ENCODE measurements around the gene PHLDA2.

DNA sequence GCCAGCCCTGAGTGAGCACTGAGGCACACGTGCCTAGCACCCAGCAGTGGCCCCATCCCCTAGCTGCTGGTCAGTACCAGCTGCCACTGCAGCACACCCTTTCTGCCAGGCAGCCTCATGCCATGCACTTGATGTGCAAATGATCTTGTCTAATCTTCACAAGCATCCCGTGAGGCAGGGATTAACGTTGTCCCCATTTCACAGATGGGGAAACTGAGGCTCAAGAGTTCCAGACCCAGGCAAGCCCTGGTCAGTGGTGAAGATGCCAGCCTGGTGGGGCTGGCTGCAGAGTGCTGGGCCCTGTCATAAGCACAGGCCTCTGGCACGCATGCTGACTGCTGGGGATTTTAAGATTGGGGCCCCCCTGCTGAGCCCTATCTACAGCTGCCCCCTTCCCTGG lies 35.3 kb downstream of the PHLDA2 start:
- TF ChIP-seq EZH2 (IDR thresholded peaks at IDR 0.05; ENCODE audit: borderline replicate concordance, low read depth, low read length, poor library complexity, severe bottlenecking), result no peak
- TF ChIP-seq, protein P1, sequence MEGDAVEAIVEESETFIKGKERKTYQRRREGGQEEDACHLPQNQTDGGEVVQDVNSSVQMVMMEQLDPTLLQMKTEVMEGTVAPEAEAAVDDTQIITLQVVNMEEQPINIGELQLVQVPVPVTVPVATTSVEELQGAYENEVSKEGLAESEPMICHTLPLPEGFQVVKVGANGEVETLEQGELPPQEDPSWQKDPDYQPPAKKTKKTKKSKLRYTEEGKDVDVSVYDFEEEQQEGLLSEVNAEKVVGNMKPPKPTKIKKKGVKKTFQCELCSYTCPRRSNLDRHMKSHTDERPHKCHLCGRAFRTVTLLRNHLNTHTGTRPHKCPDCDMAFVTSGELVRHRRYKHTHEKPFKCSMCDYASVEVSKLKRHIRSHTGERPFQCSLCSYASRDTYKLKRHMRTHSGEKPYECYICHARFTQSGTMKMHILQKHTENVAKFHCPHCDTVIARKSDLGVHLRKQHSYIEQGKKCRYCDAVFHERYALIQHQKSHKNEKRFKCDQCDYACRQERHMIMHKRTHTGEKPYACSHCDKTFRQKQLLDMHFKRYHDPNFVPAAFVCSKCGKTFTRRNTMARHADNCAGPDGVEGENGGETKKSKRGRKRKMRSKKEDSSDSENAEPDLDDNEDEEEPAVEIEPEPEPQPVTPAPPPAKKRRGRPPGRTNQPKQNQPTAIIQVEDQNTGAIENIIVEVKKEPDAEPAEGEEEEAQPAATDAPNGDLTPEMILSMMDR (conservative IDR thresholded peaks at IDR 0.05; ENCODE audit: low read depth, low read length), result no peak

Measured in A673 (cell line).